HepG2 (cell line): ENCODE measurements around the gene PRDX3. TPM values are rescaled to one million over a fixed set of nuclear protein-coding genes. Genes with fewer than 3 reads are reported as not detected.

ENCODE experiments used
- ARID2 ChIP-seq: sonication (generic); formaldehyde crosslinking; IDR thresholded peaks from 2 replicates; pipeline ENCODE4 v1.8.1; 2022; ENCODE audit warnings: mild to moderate bottlenecking, missing genetic modification reagents, borderline replicate concordance
- ASH2L ChIP-seq: fragments of 300-600, 200-600 bp; sonication (generic); IDR thresholded peaks from 2 replicates; pipeline ENCODE4 v1.7.0; 2017; ENCODE audit warnings: low read depth, mild to moderate bottlenecking, moderate library complexity, mixed read lengths, low read length; ENCODE audit not compliant: insufficient read length
- ATF6 ChIP-seq: sonication (generic); formaldehyde crosslinking; conservative IDR thresholded peaks from 2 replicates; pipeline ENCODE4 v1.4.0; 2020; ENCODE audit warnings: missing genetic modification reagents
- BRCA1 ChIP-seq: sonication (generic); formaldehyde crosslinking; IDR thresholded peaks from 2 replicates; pipeline ENCODE4 v1.4.0; 2020; ENCODE audit warnings: missing genetic modification reagents
- GTF3A ChIP-seq: sonication (generic); formaldehyde crosslinking; conservative IDR thresholded peaks from 2 replicates; pipeline ENCODE4 v1.4.0; 2020; ENCODE audit warnings: mild to moderate bottlenecking, missing genetic modification reagents
- HMG20B ChIP-seq: conservative IDR thresholded peaks from 2 replicates; pipeline ENCODE4 v1.6.1; 2016; ENCODE audit warnings: missing genetic modification reagents, missing compliant biosample characterization
- HMGXB4 ChIP-seq, 2 experiments: sonication (generic) in 1 of 2; formaldehyde crosslinking in 1 of 2; IDR thresholded peaks; 2 replicates each; pipeline versions ENCODE4 v1.4.0 to v1.6.1; 2018 to 2020; ENCODE audit warnings: missing genetic modification reagents in 2 of 2, borderline replicate concordance in 1 of 2, low read depth in 1 of 2, mild to moderate bottlenecking in 1 of 2, missing biosample characterization in 1 of 2
- HNRNPH1 ChIP-seq: fragments of 200-400 bp; formaldehyde crosslinking; optimal IDR thresholded peaks from 2 replicates; pipeline ENCODE3; 2017; ENCODE audit warnings: mild to moderate bottlenecking, low read depth, low read length
- ISL2 ChIP-seq: sonication (generic); formaldehyde crosslinking; IDR thresholded peaks from 2 replicates; pipeline ENCODE4 v1.5.0; 2020; ENCODE audit warnings: missing genetic modification reagents
- MAX ChIP-seq: IDR thresholded peaks from 2 replicates; pipeline ENCODE4 v1.6.1; 2012; ENCODE audit warnings: inconsistent platforms
- MEF2D ChIP-seq: sonication (generic); formaldehyde crosslinking; IDR thresholded peaks from 2 replicates; pipeline ENCODE4 v1.5.1; 2020; ENCODE audit warnings: mild to moderate bottlenecking, missing genetic modification reagents
- REPIN1 ChIP-seq: sonication (generic); formaldehyde crosslinking; IDR thresholded peaks from 2 replicates; pipeline ENCODE4 v1.8.0; 2022; ENCODE audit warnings: missing genetic modification reagents, low read depth, mild to moderate bottlenecking, borderline replicate concordance
- SRF ChIP-seq: IDR thresholded peaks from 2 replicates; pipeline ENCODE4 v1.6.1; 2011; ENCODE audit warnings: mild to moderate bottlenecking, low read depth, low read length, moderate library complexity
- TAF1 ChIP-seq: sonication (generic); formaldehyde crosslinking; IDR thresholded peaks from 2 replicates; pipeline ENCODE4 v1.4.0; 2020; ENCODE audit warnings: missing genetic modification reagents
- TOE1 ChIP-seq: sonication (generic); formaldehyde crosslinking; IDR thresholded peaks from 2 replicates; pipeline ENCODE4 v1.4.0; 2020; ENCODE audit warnings: mild to moderate bottlenecking, missing genetic modification reagents
- TOPORS ChIP-seq: sonication (generic); formaldehyde crosslinking; IDR thresholded peaks from 2 replicates; pipeline ENCODE4 v1.8.0; 2023; ENCODE audit warnings: mild to moderate bottlenecking, missing genetic modification reagents
- ZBTB3 ChIP-seq: sonication (generic); formaldehyde crosslinking; IDR thresholded peaks from 2 replicates; pipeline ENCODE4 v1.4.0; 2020; ENCODE audit warnings: low read depth, mild to moderate bottlenecking, moderate library complexity, missing genetic modification reagents, borderline replicate concordance
- ZNF496 ChIP-seq: sonication (generic); formaldehyde crosslinking; IDR thresholded peaks from 2 replicates; pipeline ENCODE4 v1.8.1; 2023; ENCODE audit warnings: mild to moderate bottlenecking, moderate library complexity, missing genetic modification reagents; ENCODE audit not compliant: insufficient replicate concordance
- ZNF615 ChIP-seq: sonication (generic); formaldehyde crosslinking; IDR thresholded peaks from 2 replicates; pipeline ENCODE4 v1.5.0; 2020; ENCODE audit warnings: mild to moderate bottlenecking, missing genetic modification reagents, borderline replicate concordance
- ZNF672 ChIP-seq: sonication (generic); formaldehyde crosslinking; IDR thresholded peaks from 2 replicates; pipeline ENCODE4 v1.8.1; 2022; ENCODE audit warnings: missing genetic modification reagents
- ZNF839 ChIP-seq: sonication (generic); formaldehyde crosslinking; IDR thresholded peaks from 2 replicates; pipeline ENCODE4 v1.4.0; 2020; ENCODE audit warnings: missing genetic modification reagents, mild to moderate bottlenecking, borderline replicate concordance
- ZNF878 ChIP-seq: sonication (generic); formaldehyde crosslinking; IDR thresholded peaks from 2 replicates; pipeline ENCODE4 v1.8.1; 2023; ENCODE audit warnings: mild to moderate bottlenecking, missing genetic modification reagents, moderate library complexity
- ZUFSP ChIP-seq: sonication (generic); formaldehyde crosslinking; IDR thresholded peaks from 2 replicates; pipeline ENCODE4 v1.9.0; 2021; ENCODE audit warnings: missing genetic modification reagents, mild to moderate bottlenecking, borderline replicate concordance
- polyA plus RNA-seq, 8 experiments: library from polyadenylated mRNA; depleted of rRNA in 3 of 8; stranded (reverse) in 7 of 8; unstranded in 1 of 8; fragments of >200 nt; fragmentation: Illumina TruSeq in 4 of 8; extraction: Trizol in 4 of 8; gene quantifications; 2 replicates each; pipeline versions ENCODE4 v1.2.1 to v1.2.3, GENCODE V29; 2011 to 2016; ENCODE audit warnings: low read depth in 4 of 8, missing spikeins in 1 of 8, mixed read lengths in 1 of 8; ENCODE audit not compliant: insufficient read depth in 1 of 8
- total RNA-seq, 5 experiments: library from RNA; depleted of rRNA; stranded (reverse); fragments of >200 nt; fragmentation: Illumina TruSeq; extraction: Trizol; gene quantifications; 2 replicates each; pipeline ENCODE4 v1.2.3, GENCODE V29; 2016; ENCODE audit warnings: low read depth in 1 of 5
- TF ChIP-seq, protein P1 (sequence below): sonication (generic); formaldehyde crosslinking; IDR thresholded peaks from 2 replicates; pipeline ENCODE4 v1.8.1; 2023; ENCODE audit warnings: mild to moderate bottlenecking, missing genetic modification reagents, borderline replicate concordance

Gene PRDX3
- total and polyA plus RNA-seq, 2 of the 13 experiments (the other 11 are each of a cell fraction or from before 2014, with no cell fraction given): 407 to 565 TPM

GRCh38 chr10:119178372-119179119, at the start of gene PRDX3 (continued):
- TF ChIP-seq HMGXB4 (CRISPR knock-in tag; IDR thresholded peaks at IDR 0.05; ENCODE audit: borderline replicate concordance in 1 of 2, low read depth in 1 of 2) (peak in 1 of 2 experiments; percentile 52; a peak in 2 of 4 replicates), ZBTB3 (CRISPR knock-in tag) (no peak), SRF (peak; percentile 21; the same call in 1 of the 2 replicates), ASH2L (peak; percentile 53), REPIN1 (CRISPR knock-in tag) (no peak; the same call in 1 of the 2 replicates), MEF2D (CRISPR knock-in tag) (peak; percentile 72), ZNF672 (no peak), ZNF615 (no peak), GTF3A (0 out of 2 replicates have a peak, but pooled peaks have one; percentile 60), ZNF878 (CRISPR knock-in tag) (no peak), TAF1 (CRISPR knock-in tag) (peak; percentile 96), HNRNPH1 (no peak), ISL2 (CRISPR knock-in tag) (no peak; the same call in 1 of the 2 replicates), MAX (peak; percentile 61), BRCA1 (0 out of 2 replicates have a peak, but pooled peaks have one; percentile 50), ZNF496 (no peak), TOPORS (CRISPR knock-in tag) (no peak), ZNF839 (peak; percentile 81; the same call in 1 of the 2 replicates), TOE1 (CRISPR knock-in tag) (no peak), HMG20B (CRISPR knock-in tag) (no peak), ARID2 (0 out of 2 replicates have a peak, but pooled peaks have one; percentile 60), ATF6 (CRISPR knock-in tag) (no peak), ZUFSP (CRISPR knock-in tag) (no peak)
- TF ChIP-seq, protein P1, sequence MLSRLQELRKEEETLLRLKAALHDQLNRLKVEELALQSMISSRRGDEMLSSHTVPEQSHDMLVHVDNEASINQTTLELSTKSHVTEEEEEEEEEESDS: no peak
